ENCODE results near the gene CARD10.

DNA sequence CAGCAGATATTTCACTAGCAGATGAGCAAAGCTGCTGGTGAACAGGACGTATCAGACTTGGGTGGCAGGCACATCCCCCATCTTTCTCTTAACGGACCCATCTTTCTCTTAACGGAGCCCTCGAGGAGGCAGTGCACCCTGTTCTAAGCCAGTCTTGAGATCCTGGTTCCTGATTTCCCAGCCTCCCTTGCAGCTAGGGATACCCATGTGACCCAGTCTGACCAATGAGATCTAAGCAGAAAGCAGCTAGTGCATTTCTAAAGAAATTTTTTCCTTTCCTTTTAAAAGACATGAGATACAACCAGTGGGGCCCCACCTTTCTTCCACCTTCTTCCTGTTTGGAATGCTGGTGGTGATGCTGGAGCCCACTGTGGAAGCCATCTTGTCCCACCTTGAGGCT, 78.3 kb downstream of the CARD10 start:
- TF ChIP-seq EP300 (conservative IDR thresholded peaks at IDR 0.05; ENCODE audit: poor library complexity, severe bottlenecking): no peak
- TF ChIP-seq, protein P1, sequence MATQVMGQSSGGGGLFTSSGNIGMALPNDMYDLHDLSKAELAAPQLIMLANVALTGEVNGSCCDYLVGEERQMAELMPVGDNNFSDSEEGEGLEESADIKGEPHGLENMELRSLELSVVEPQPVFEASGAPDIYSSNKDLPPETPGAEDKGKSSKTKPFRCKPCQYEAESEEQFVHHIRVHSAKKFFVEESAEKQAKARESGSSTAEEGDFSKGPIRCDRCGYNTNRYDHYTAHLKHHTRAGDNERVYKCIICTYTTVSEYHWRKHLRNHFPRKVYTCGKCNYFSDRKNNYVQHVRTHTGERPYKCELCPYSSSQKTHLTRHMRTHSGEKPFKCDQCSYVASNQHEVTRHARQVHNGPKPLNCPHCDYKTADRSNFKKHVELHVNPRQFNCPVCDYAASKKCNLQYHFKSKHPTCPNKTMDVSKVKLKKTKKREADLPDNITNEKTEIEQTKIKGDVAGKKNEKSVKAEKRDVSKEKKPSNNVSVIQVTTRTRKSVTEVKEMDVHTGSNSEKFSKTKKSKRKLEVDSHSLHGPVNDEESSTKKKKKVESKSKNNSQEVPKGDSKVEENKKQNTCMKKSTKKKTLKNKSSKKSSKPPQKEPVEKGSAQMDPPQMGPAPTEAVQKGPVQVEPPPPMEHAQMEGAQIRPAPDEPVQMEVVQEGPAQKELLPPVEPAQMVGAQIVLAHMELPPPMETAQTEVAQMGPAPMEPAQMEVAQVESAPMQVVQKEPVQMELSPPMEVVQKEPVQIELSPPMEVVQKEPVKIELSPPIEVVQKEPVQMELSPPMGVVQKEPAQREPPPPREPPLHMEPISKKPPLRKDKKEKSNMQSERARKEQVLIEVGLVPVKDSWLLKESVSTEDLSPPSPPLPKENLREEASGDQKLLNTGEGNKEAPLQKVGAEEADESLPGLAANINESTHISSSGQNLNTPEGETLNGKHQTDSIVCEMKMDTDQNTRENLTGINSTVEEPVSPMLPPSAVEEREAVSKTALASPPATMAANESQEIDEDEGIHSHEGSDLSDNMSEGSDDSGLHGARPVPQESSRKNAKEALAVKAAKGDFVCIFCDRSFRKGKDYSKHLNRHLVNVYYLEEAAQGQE (IDR thresholded peaks at IDR 0.05; ENCODE audit: borderline replicate concordance): no peak
- TF ChIP-seq TAF1 (IDR thresholded peaks at IDR 0.05; ENCODE audit: low read depth): no peak
- TF ChIP-seq, protein P2, sequence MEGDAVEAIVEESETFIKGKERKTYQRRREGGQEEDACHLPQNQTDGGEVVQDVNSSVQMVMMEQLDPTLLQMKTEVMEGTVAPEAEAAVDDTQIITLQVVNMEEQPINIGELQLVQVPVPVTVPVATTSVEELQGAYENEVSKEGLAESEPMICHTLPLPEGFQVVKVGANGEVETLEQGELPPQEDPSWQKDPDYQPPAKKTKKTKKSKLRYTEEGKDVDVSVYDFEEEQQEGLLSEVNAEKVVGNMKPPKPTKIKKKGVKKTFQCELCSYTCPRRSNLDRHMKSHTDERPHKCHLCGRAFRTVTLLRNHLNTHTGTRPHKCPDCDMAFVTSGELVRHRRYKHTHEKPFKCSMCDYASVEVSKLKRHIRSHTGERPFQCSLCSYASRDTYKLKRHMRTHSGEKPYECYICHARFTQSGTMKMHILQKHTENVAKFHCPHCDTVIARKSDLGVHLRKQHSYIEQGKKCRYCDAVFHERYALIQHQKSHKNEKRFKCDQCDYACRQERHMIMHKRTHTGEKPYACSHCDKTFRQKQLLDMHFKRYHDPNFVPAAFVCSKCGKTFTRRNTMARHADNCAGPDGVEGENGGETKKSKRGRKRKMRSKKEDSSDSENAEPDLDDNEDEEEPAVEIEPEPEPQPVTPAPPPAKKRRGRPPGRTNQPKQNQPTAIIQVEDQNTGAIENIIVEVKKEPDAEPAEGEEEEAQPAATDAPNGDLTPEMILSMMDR (IDR thresholded peaks at IDR 0.05; ENCODE audit: poor library complexity, severe bottlenecking): no peak
- TF ChIP-seq EZH2 (IDR thresholded peaks at IDR 0.05; ENCODE audit: borderline replicate concordance, insufficient read depth, low read length, poor library complexity, severe bottlenecking): no peak
- no peak for TF ChIP-seq RAD21 (conservative IDR thresholded peaks at IDR 0.05)
- TF ChIP-seq POLR2AphosphoS5 (IDR thresholded peaks at IDR 0.05): no peak
- TF ChIP-seq MXI1 (conservative IDR thresholded peaks at IDR 0.05; ENCODE audit: poor library complexity, severe bottlenecking): no peak
- TF ChIP-seq SMC3 (conservative IDR thresholded peaks at IDR 0.05; ENCODE audit: poor library complexity): no peak
